NCI-H1048 (cell line): ENCODE measurements around the gene DCTN2.
"Not testable (repeated sequence)": the region's sequence is repeated elsewhere in the genome, so short reads cannot be mapped to it uniquely, and the experiment has no call there.

Experiments used
- DNase-seq: peaks from one replicate; lab custom pipeline; 2025; lab: John Stamatoyannopoulos, UW

DCTN2 gene

DNA sequence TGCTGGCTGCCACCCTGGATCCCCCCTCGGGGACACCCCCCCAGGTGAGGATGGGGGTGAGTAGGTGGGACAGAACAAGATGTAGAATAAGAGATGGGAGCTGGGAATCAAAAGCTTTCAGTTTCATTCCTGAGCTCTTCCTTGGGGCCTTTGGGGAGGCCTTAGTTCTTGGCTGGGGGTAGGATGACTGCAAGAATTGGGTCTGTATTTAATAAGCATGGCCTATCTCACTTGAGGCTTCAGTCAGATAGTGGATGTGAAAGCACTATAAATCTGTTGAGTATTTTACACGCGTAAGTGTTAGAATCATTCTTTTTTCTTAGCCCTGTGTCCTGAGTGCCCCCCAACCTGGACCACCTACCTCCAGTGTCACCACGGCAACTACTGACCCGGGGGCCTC lies 19.8 kb downstream of the DCTN2 start:
- no peak for DNase-seq

DNA sequence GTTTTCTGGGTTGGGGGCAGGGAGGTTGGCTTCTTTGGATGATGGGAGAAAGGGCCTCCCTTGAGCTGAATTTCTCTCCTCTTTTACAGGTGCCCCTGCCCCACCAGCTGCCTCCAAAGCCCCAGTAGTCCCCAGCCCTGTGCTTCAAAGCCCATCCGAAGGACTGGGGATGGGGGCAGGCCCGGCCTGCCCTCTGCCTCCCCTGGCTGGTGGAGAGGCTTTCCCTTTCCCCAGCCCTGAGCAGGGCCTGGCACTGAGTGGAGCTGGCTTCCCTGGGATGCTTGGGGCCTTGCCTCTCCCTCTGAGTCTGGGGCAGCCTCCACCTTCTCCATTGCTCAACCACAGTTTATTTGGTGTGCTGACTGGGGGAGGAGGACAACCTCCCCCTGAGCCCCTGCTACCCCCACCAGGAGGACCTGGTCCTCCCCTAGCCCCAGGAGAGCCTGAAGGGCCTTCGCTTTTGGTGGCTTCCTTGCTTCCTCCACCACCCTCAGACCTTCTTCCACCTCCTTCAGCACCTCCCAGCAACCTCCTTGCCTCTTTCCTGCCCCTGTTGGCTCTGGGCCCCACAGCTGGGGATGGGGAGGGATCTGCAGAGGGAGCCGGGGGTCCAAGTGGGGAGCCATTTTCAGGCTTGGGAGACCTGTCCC lies 20.4 kb downstream of the DCTN2 start:
- no peak for DNase-seq

DNA sequence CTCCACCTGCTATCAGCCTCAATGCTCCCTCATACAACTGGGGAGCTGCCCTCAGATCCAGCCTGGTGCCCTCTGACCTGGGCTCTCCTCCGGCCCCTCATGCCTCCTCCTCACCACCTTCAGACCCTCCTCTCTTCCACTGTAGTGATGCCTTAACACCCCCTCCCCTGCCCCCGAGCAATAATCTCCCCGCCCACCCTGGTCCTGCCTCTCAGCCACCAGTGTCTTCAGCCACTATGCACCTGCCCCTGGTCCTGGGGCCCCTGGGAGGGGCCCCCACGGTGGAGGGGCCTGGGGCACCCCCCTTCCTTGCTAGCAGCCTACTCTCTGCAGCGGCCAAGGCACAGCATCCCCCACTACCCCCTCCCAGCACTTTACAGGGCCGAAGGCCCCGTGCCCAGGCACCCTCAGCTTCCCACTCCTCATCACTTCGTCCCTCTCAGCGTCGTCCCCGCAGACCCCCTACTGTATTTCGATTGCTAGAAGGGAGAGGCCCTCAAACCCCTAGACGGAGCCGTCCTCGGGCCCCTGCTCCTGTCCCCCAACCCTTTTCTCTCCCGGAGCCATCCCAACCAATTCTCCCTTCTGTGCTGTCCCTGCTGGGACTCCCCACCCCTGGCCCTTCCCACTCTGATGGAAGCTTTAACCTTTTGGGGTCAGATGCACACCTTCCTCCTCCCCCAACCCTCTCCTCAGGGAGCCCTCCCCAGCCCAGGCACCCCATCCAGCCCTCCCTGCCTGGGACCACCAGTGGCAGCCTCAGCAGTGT lies 21.2 kb downstream of the DCTN2 start:
- DNase-seq: no peak

DNA sequence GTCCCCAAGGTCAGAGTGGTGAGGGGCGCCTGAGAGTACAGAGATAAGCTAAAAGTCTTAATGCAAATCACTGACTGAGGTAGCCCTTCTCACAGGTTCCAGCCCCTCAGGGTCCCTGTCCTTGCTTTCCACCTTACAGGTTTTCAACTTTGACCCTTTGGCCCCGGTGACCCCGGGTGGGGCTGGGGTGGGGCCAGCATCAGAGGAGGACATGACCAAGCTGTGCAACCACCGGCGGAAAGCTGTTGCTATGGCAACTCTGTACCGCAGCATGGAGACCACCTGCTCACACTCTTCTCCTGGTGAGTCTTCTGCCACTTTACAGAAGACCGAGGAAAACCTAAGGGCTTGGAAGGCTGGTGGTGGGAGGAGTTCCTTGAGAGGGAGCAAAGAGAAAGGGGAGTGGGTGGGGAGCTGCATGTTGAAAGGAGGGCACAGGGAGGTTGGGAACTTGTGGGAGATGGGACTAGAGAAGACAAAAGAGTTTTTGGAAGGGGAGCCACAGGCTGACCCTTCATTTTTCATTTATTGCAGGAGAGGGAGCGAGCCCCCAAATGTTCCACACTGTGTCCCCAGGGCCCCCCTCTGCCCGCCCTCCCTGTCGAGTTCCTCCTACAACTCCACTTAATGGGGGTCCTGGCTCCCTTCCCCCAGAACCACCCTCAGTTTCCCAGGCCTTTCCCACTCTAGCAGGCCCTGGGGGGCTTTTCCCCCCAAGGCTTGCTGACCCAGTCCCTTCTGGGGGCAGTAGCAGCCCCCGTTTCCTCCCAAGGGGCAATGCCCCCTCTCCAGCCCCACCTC lies 22.0 kb downstream of the DCTN2 start:
- no peak for DNase-seq

DNA sequence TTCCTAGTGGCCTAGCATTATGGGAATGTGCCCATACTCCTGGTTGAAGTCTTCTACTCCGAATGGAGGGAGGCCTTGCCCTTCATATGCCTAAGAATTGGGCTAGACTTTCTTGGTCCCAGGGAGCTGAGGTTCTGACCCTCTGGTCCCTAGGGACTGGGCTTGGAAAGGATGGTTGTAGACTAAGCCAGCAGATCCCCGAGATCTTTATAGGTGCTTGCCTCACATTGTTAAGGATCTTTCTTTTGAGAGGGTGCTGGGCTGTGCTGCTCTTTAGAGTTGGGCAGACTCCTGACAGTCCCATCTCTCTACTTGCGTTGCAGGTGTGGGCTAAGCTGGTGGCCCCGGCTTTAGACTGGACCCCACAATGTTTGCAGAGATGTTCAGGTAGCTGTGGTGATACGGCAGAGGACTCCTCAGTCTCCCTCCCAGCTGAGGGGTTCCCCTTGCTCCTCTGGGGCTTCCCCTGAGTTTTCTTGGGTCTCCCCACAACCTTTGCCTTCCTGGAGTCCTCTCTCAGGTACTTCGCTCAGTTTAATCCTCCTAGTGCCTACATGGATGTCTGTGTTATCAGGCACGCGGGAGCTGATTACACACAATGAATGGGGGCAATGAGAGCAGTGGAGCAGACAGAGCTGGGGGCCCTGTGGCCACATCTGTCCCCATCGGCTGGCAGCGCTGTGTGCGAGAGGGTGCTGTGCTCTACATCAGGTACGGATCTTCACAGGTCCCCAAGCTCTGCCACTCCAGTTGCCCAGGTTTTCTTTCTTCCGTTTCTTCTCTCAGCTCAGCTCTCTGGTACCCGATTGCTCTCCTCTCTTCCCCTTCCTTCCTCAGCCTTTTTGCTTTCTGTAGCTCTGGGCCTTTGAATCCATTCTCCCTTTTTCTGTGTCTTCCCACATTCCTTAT lies 23.0 kb downstream of the DCTN2 start:
- DNase-seq: no peak

DNA sequence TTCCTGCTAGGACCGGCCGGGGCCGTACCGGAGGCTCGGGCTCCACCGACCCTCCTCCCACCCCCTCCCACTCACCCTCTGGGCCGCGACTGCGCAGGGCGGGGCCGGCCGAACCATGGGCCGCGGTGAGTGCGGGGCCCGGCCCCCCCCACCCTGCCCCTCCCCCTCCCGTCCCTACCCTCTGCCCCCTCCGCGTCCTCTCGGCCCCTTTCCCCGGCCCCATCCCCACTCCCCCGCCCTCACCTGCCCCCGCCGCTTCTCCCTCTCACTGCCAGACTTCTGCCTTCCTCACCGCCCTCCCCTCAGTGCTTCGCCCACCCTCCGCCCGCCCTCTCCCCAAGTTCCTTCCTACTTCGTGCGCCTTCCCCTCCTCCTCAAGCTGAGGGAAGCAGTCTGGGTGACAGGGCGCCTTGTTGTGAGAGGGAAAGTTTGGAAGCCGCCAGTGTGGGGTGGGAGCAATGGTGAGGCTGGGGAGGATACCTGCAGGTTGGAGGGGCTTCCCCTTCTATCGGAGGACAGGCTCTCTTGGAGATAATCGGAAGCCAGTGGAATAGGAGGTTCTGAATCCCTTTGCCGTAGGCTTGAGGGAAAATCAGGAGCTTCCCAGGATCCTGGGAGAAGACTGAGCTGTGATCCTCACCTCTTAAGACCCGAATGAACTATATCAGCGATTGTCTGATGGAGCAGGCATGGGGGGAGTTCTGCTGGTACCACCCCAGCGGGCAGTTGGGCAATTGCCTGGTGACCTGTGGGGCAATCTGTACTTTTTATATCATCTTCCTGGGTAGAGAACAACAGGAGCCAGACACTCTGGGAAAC lies 23.9 kb downstream of the DCTN2 start:
- DNase-seq: no peak

DNA sequence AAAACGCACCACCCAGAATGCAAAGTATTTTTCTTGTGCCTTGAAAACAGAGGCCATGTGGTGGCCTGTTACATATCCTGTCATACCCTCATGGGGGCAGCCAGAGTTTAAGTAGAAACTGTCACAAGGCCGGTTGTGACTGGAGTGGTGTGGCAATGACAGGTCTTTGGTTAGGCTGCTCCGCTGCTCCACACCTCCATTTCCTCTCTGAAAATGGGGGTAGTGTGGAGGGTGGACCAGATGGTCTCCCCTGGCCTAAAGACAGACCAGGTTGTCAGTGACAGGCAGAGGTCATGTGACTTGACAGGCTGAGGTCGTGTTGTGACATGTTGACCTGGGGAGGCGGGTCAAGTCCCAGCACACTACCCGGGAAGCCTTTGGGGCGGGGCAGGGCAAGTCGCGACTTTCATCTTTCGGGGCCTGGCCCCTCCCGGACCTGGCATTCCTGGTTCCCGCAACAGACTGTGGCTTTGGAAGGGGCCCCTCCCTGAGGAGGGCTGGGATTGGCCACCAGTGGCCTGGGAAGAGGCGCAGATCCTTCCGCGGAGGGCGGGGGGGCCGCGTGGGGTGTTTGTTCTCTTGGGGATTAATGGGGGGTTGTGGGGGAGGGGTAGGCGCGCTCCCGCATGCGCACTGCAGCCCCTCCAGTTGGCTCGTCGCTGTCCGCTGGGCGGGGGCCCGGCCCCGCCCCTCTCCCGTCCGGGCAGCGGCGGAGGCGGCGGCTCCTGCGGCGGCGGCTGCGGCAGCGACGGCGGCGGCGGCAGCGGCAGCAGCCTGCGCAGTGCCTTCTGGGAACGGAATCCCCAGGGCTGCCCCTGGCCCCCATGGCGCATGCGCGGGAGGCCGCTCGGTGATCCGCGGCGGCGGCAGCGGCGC lies 24.7 kb downstream of the DCTN2 start, which contains the start of gene MBD6:
MBD6 (plus strand) TSS at position 814 of the 876 bp plus-strand sequence. CDS start 1,480 bp downstream, outside the sequence.
- peak; percentile 69 for DNase-seq

DNA sequence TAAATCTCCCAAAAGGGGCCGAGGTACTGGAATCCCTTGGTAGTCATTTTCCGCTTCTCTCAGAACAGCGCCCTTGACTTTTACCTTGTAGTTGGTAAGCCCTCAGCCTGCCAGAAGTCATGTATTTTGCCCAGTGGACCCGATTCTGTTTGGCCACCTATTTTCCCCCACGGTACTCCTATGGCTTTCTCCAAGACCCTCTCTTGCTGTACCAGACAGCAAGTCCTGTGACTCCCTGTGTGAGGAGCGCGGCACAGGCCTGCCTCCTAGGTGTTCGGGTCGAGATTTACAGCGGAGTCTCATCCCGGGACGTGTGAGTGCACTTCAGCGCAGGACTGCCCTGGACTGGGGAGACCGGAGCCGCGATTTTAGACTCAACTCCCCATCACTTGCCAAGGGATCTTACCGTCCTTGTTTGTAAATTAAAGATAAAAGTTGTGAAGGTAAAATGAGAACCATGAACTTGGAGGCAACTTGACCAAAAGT lies 25.4 kb downstream of the DCTN2 start:
- no peak for DNase-seq

DNA sequence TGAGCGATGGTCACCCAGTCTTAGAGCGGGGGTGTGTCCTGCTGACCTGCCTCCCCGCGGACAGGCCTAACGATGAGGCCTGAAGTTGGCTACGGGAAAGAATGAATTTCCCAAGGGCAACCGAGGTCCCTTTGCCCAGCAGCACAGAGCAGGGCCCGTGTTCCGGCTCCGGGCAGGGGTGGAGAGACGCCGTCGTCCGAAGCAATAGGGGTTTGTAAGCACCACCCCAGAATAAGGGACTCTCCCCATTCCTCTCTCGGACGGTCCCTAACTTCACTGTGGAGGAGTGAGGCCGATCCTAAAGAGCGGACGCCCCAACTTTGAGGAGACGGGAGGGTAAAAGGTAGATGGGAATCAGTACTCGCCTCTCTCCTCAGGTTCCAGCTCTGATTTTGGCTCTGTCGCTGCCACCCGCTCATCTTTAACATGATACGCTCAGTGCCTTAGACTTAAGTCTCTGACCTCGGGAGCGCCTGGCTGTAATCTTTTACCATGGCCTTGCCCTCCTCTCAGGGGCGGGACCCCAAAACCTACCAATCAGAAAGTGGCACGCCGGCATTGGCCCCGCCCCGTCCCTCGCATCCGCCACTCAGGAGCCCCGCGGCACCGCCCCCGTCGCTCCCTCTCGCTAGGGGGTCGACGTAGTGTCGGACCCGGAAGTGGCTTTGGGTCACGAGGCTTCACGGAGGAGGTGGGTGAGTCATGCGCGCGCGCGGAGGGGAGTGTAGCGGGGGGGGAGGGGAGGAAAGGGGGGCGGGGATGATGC lies 26.8 kb downstream of the DCTN2 start, which contains the start of gene DDIT3:
DDIT3 (minus strand) TSS at position 462 of the 766 bp plus-strand sequence. CDS start 3,108 bp downstream, outside the sequence.
- peak; percentile 98 for DNase-seq

DNA sequence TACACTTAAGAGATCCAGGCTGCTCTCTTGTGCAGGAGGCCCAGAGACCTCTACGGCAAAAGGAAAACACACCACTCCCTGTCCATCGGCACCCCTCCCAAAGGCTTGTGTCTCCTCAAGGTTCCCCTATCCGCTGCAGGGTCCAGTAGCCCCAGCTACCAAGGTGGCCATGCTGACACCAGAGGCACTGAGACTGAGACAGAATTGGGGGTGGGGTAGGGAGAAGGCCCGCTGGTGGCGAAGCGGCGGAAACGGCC lies 27.3 kb downstream of the DCTN2 start:
- no peak for DNase-seq

DNA sequence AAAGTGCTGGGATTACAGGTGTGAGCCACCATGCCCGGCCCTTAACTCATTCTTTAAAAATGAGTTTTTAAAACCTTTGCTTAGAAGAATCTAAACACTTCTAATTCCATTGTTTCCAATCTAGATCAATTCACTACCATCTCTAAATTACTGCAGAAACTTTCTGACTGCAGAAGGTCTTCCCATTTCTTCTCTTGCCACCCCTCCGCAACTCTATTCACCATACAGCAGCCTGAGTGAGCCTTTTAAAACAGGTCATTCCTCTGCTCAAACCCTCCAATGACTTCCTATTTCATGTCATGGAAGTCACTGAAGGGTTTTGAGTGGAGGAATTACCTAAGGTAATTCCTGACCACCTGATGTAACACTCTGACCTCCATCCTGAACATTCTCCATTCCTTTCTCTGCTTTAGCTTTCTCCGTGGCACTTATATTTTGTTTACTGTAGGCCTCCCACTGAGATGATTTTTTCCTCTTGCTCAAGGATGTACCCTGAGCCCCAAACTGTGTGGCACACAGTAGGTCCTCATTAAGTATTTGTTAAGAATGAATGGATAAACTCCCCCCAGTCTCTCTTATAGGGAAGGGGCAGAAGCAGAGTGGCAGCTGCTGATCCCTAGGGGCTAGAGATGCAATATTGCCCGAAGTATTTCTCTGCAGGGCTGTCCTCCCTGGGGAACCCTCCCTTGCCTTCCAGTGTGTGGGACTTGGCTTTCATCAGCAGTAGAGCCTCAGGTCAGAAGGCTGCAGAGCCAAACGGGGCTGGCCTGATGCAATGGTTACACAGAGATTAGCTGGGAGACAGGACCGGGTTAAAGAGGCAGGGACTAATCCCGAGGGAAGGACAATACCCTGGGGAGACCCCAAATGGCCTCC lies 27.8 kb downstream of the DCTN2 start:
- DNase-seq: no peak

DNA sequence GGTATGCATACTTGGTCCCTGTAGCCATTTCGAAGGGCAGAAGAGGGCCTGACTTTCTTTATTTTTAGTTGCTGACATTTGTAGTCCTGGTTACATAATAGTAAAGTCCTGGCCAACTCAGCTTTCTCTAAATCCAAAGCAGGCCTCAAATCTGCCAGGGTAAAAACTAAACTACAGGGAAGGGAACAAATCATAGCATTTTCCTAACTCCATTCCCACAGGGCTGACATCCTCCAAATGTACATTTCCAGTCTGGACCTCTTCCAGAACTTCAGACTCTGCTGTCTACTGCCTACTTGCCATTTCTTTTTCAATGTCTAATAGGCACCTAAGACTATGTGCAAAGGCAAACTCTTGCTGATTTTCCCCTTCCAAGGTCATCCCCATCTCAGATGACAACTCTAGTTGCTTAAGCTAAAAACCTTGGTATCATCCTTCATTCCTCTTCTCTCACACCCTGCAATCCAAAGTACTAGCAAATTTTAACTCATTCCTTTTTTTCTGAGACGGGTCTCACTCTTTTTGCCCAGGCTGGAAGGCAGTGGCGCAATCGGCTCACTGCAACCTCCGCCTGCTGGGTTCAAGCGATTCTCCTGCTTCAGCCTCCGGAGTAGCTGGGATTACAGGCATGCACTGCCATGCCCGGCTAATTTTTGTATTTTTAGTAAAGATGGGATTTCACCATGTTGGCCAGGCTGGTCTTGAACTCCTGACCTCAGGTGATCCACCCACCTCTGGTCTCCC lies 28.6 kb downstream of the DCTN2 start:
- no peak for DNase-seq

DNA sequence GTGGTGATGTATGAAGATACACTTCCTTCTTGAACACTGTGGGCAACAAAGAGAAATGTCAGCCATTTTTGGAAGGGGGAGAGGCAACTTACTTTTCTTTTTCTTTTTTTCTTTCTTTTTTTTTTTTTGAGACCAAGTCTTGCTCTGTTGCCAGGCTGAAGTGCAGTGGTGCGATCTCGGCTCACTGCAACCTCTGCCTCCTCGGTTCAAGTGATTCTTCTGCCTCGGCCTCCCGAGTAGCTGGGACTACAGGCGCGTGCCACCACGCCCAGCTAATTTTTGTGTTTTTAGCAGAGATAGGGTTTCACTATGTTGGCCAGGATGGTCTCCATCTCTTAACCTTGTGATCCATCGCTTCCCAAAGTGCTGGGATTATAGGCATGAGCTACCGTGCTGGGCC lies 29.3 kb downstream of the DCTN2 start:
- not testable (repeated sequence) for DNase-seq

DNA sequence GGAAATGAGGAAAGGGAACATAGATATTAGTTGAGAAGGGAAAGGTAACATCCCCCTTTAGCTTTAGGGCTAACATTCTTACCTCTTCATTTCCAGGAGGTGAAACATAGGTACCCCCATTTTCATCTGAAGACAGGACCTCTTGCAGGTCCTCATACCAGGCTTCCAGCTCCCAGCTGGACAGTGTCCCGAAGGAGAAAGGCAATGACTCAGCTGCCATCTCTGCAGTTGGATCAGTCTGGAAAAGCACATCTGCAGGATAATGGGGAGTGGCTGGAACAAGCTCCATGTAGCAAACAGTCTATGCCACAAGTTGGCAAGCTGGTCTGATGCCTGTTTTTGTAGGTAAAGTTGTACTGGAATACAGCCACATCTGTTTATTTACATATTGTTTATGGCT lies 29.8 kb downstream of the DCTN2 start:
- no peak for DNase-seq

DNA sequence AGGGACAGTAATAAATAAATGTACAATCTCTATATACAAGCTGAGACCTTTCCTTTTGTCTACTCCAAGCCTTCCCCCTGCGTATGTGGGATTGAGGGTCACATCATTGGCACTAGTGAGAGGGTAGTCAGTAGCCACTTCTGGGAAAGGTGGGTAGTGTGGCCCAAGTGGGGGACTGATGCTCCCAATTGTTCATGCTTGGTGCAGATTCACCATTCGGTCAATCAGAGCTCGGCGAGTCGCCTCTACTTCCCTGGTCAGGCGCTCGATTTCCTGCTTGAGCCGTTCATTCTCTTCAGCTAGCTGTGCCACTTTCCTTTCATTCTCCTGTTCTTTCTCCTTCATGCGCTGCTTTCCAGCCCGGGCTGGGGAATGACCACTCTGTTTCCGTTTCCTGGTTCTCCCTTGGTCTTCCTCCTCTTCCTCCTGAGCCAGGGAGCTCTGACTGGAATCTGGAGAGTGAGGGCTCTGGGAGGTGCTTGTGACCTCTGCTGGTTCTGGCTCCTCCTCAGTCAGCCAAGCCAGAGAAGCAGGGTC lies 30.3 kb downstream of the DCTN2 start:
- DNase-seq: no peak

DNA sequence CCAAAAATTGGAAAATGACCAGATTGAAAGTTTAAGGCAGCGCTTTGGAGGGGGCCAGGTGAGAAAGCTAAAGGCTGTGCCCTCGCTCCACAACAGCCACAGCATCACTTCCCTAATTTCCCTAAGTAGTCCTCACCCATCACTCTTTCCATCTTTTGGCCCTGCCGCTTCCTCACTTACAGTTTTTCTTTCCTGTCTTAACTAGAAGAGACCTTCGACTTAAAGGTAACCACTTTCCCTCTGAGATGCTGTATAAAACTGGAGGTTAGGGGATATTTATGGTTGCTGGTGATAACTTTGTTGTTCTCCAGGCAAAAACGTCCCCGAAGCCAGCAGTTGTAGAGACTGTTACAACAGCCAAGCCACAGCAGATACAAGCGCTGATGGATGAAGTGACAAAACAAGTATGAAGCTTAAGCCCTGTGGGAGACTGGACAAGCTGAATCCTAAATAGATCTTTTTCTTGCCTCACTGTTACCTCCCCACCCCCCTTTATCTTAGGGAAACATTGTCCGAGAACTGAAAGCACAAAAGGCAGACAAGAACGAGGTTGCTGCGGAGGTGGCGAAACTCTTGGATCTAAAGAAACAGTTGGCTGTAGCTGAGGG lies 31.0 kb downstream of the DCTN2 start:
- DNase-seq: no peak
